WTC11 (cell line): Measurements from ENCODE around the gene FGF23. TPM values are rescaled to one million over a fixed set of nuclear protein-coding genes. Genes with fewer than 3 reads are reported as not detected.

ENCODE experiments used
- ATAC-seq: fragments of 200-7000 bp; cut with Tn5 transposase; 2 replicates; pipeline ENCODE4 v1.10.0; 2021; ENCODE audit warnings: mild to moderate bottlenecking, moderate library complexity
- CTCF ChIA-PET: fragments of 300-600 bp; sonication (Branson Sonifier 250); formaldehyde crosslinking; loops from one replicate; lab custom pipeline; 2021; ENCODE audit warnings: antibody characterized with exemption; lab: Charles Lee
- POLR2A ChIA-PET: fragments of 350-600 bp; sonication (Branson Sonifier 250); formaldehyde crosslinking; loops from one replicate; lab custom pipeline; 2021; ENCODE audit warnings: antibody characterized with exemption; lab: Charles Lee
- DNase-seq: peaks from one replicate; pipeline ENCODE4 v3.0.0; 2021; ENCODE audit warnings: low spot score
- H3K27ac Mint-ChIP-seq: 2 replicates; pipeline ENCODE4 v1.8.0; 2021; ENCODE audit warnings: mixed read lengths
- H3K27me3 Mint-ChIP-seq: 2 replicates; pipeline ENCODE4 v1.8.0; 2021; ENCODE audit warnings: low read depth, mild to moderate bottlenecking, moderate library complexity, mixed read lengths
- H3K36me3 Mint-ChIP-seq: 2 replicates; pipeline ENCODE4 v1.8.0; 2021; ENCODE audit warnings: mixed read lengths
- H3K4me1 Mint-ChIP-seq: 2 replicates; pipeline ENCODE4 v1.8.0; 2022; ENCODE audit warnings: mixed read lengths
- H3K4me3 Mint-ChIP-seq: 2 replicates; pipeline ENCODE4 v1.8.0; 2021; ENCODE audit warnings: mild to moderate bottlenecking, moderate library complexity, mixed read lengths
- H3K9me3 Mint-ChIP-seq: 2 replicates; pipeline ENCODE4 v1.8.0; 2021; ENCODE audit warnings: mixed read lengths
- AFF4 ChIP-seq: sonication (generic); formaldehyde crosslinking; IDR thresholded peaks from 2 replicates; pipeline ENCODE4 v1.8.1; 2023; ENCODE audit warnings: mild to moderate bottlenecking, missing genetic modification reagents, borderline replicate concordance
- ESRRA ChIP-seq: sonication (generic); formaldehyde crosslinking; IDR thresholded peaks from 2 replicates; pipeline ENCODE4 v1.8.1; 2022; ENCODE audit warnings: mild to moderate bottlenecking, missing genetic modification reagents, borderline replicate concordance
- FOXP1 ChIP-seq: sonication (generic); formaldehyde crosslinking; IDR thresholded peaks from 2 replicates; pipeline ENCODE4 v1.8.0; 2022; ENCODE audit warnings: missing genetic modification reagents, mild to moderate bottlenecking, moderate library complexity, borderline replicate concordance
- HMGXB4 ChIP-seq: sonication (generic); formaldehyde crosslinking; IDR thresholded peaks from 2 replicates; pipeline ENCODE4 v1.8.1; 2023; ENCODE audit warnings: mild to moderate bottlenecking, moderate library complexity, missing genetic modification reagents
- JAZF1 ChIP-seq: fragments of 250-450 bp; sonication (Bioruptor Pico); IDR thresholded peaks from 2 replicates; pipeline ENCODE4 v1.9.0; 2021; ENCODE audit warnings: moderate library complexity, mild to moderate bottlenecking, inconsistent platforms
- TCF7 ChIP-seq: sonication (generic); formaldehyde crosslinking; IDR thresholded peaks from 2 replicates; pipeline ENCODE4 v1.8.0; 2022; ENCODE audit warnings: mild to moderate bottlenecking, low read depth, missing genetic modification reagents, moderate library complexity
- USF1 ChIP-seq: sonication (generic); formaldehyde crosslinking; IDR thresholded peaks from 2 replicates; pipeline ENCODE4 v1.8.0; 2022; ENCODE audit warnings: mild to moderate bottlenecking, missing genetic modification reagents
- ZNF396 ChIP-seq: fragments of 250-450 bp; sonication (Bioruptor Pico); IDR thresholded peaks from 2 replicates; pipeline ENCODE4 v1.8.0; 2021; ENCODE audit warnings: mild to moderate bottlenecking, moderate library complexity, borderline replicate concordance
- total RNA-seq: library from RNA; stranded (reverse); gene quantifications from 3 replicates; pipeline ENCODE4 v1.2.3, GENCODE V29; 2021
- TF ChIP-seq, protein P1 (sequence below): fragments of 200-600 bp; IDR thresholded peaks from 2 replicates; pipeline ENCODE4 v1.8.0; 2022; ENCODE audit warnings: antibody characterized with exemption
- TF ChIP-seq, protein P2 (sequence below): fragments of 250-450 bp; sonication (Bioruptor Pico); IDR thresholded peaks from 2 replicates; pipeline ENCODE4 v2.1.2; 2022; ENCODE audit warnings: mild to moderate bottlenecking, moderate library complexity
- TF ChIP-seq, protein P3 (sequence below): sonication (generic); formaldehyde crosslinking; IDR thresholded peaks from 2 replicates; pipeline ENCODE4 v1.8.1; 2022; ENCODE audit warnings: missing genetic modification reagents, borderline replicate concordance
- TF ChIP-seq, protein P4 (sequence below): sonication (generic); formaldehyde crosslinking; IDR thresholded peaks from 2 replicates; pipeline ENCODE4 v1.8.1; 2023; ENCODE audit warnings: mild to moderate bottlenecking, missing genetic modification reagents, moderate library complexity
- TF ChIP-seq, protein P5 (sequence below): fragments of 250-450 bp; sonication (Bioruptor Pico); IDR thresholded peaks from 2 replicates; pipeline ENCODE4 v1.8.0; 2021; ENCODE audit warnings: mild to moderate bottlenecking

FGF23 gene
- total RNA-seq, 1 experiment from 2014 or later = 0.24 TPM

GRCh38 chr12:4383304-4383865 is 3.9 kb upstream of the FGF23 start:
- Mint-ChIP-seq H3K27me3 (peaks cover 10% of the 10 kb centered on the region), H3K27ac (no peak overlapping the region), H3K9me3 (no peaks in the 10 kb centered on the region), H3K4me3 (no peak overlapping the region), H3K4me1 (peaks cover 24% of the 10 kb centered on the region), H3K36me3 (no peaks in the 10 kb centered on the region)
- TF ChIP-seq, protein P1, sequence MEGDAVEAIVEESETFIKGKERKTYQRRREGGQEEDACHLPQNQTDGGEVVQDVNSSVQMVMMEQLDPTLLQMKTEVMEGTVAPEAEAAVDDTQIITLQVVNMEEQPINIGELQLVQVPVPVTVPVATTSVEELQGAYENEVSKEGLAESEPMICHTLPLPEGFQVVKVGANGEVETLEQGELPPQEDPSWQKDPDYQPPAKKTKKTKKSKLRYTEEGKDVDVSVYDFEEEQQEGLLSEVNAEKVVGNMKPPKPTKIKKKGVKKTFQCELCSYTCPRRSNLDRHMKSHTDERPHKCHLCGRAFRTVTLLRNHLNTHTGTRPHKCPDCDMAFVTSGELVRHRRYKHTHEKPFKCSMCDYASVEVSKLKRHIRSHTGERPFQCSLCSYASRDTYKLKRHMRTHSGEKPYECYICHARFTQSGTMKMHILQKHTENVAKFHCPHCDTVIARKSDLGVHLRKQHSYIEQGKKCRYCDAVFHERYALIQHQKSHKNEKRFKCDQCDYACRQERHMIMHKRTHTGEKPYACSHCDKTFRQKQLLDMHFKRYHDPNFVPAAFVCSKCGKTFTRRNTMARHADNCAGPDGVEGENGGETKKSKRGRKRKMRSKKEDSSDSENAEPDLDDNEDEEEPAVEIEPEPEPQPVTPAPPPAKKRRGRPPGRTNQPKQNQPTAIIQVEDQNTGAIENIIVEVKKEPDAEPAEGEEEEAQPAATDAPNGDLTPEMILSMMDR = peak; percentile 34; the same call in 1 of the 2 replicates
- no peak for TF ChIP-seq TCF7
- ChIA-PET POLR2A (interaction anchor here (1.0 kb wide), 1 partner anchor 104 kb away, joined by 3 read pairs; no protein-coding TSS in a partner anchor), CTCF (interaction anchor here (0.6 to 1.8 kb wide), 33 partner anchors 9 to 528 kb away, joined by 3 to 20 read pairs (median 4); partner anchors contain the start of genes AKAP3, DYRK4, NDUFA9 and RAD51AP1)
- ATAC-seq (peak; percentile 85), DNase-seq (peak; percentile 70)

DNA sequence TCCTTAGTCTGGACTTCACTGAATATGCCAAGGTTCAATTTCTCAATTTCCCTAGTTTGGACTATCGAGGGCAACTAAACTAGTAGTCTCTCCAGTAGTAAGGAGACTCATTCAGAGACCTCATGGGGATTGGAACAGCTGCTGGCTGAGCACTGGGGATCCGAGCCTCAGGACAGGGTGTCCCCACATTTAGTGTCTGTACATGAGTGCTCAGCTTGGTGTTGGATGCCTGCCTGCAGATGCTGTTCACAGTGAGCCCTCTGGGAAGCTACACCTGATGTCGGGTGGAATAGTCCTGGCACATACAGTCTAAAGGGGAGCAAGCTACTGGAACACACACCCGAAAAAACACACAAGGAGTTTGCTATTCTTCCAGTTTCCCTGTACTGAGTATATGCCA is 820 bp upstream of the FGF23 start:
- Mint-ChIP-seq H3K36me3 (no peaks in the 10 kb centered on the region), H3K27ac (no peak overlapping the region), H3K27me3 (peaks cover 10% of the 10 kb centered on the region), H3K9me3 (no peaks in the 10 kb centered on the region), H3K4me3 (no peak overlapping the region), H3K4me1 (peaks cover 24% of the 10 kb centered on the region)
- ChIA-PET POLR2A (no interaction called here), CTCF (interaction anchor here (1.0 to 2.4 kb wide), 6 partner anchors 26 to 383 kb away, joined by 3 to 9 read pairs (median 4); no protein-coding TSS in a partner anchor)
- TF ChIP-seq ZNF396 (CRISPR knock-in tag) = no peak
- TF ChIP-seq JAZF1 (CRISPR knock-in tag) = no peak
- TF ChIP-seq, protein P2, sequence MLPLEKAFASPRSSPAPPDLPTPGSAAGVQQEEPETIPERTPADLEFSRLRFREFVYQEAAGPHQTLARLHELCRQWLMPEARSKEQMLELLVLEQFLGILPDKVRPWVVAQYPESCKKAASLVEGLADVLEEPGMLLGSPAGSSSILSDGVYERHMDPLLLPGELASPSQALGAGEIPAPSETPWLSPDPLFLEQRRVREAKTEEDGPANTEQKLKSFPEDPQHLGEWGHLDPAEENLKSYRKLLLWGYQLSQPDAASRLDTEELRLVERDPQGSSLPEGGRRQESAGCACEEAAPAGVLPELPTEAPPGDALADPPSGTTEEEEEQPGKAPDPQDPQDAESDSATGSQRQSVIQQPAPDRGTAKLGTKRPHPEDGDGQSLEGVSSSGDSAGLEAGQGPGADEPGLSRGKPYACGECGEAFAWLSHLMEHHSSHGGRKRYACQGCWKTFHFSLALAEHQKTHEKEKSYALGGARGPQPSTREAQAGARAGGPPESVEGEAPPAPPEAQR (CRISPR knock-in tag) = no peak
- TF ChIP-seq, protein P3, sequence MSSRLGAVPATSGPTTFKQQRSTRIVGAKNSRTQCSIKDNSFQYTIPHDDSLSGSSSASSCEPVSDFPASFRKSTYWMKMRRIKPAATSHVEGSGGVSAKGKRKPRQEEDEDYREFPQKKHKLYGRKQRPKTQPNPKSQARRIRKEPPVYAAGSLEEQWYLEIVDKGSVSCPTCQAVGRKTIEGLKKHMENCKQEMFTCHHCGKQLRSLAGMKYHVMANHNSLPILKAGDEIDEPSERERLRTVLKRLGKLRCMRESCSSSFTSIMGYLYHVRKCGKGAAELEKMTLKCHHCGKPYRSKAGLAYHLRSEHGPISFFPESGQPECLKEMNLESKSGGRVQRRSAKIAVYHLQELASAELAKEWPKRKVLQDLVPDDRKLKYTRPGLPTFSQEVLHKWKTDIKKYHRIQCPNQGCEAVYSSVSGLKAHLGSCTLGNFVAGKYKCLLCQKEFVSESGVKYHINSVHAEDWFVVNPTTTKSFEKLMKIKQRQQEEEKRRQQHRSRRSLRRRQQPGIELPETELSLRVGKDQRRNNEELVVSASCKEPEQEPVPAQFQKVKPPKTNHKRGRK (CRISPR knock-in tag) = no peak
- no peak for TF ChIP-seq USF1
- no peak for TF ChIP-seq AFF4 (CRISPR knock-in tag)
- no peak for TF ChIP-seq HMGXB4
- no peak for TF ChIP-seq ESRRA (CRISPR knock-in tag)
- TF ChIP-seq, protein P4, sequence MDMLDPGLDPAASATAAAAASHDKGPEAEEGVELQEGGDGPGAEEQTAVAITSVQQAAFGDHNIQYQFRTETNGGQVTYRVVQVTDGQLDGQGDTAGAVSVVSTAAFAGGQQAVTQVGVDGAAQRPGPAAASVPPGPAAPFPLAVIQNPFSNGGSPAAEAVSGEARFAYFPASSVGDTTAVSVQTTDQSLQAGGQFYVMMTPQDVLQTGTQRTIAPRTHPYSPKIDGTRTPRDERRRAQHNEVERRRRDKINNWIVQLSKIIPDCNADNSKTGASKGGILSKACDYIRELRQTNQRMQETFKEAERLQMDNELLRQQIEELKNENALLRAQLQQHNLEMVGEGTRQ (CRISPR knock-in tag) = no peak
- TF ChIP-seq, protein P5, sequence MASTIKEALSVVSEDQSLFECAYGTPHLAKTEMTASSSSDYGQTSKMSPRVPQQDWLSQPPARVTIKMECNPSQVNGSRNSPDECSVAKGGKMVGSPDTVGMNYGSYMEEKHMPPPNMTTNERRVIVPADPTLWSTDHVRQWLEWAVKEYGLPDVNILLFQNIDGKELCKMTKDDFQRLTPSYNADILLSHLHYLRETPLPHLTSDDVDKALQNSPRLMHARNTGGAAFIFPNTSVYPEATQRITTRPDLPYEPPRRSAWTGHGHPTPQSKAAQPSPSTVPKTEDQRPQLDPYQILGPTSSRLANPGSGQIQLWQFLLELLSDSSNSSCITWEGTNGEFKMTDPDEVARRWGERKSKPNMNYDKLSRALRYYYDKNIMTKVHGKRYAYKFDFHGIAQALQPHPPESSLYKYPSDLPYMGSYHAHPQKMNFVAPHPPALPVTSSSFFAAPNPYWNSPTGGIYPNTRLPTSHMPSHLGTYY = no peak
- no peak for TF ChIP-seq FOXP1 (CRISPR knock-in tag)
- no peak for DNase-seq
- ATAC-seq = no peak
